Measurements from ENCODE around the gene GABBR2. TPM values are rescaled to one million over a fixed set of nuclear protein-coding genes. Genes with fewer than 3 reads are reported as not detected.
A peak's percentile ranks its signal among the peaks of the same experiment; 100 is the strongest.

Gene GABBR2
- total and polyA plus RNA-seq, 9 of the 15 experiments (the other 6 are each of a cell fraction or from before 2014, with no cell fraction given), result 0.15 to 1.9 (median 0.32) TPM

- no peaks in the 10 kb centered on the region for H3K79me2 ChIP-seq (ENCODE audit: control insufficient read depth, insufficient read depth, low read length)
- H4K20me1 ChIP-seq (replicated peaks; ENCODE audit: control insufficient read depth, insufficient read depth, low read length), result no peaks in the 10 kb centered on the region; the same call in 1 of the 2 replicates
- H3K27ac ChIP-seq (ENCODE audit: extremely low read depth, low read depth, low read length), result no peak overlapping the region
- no peak overlapping the region for H3K4me2 ChIP-seq (ENCODE audit: insufficient read depth, low read length)
- BruUV-seq (replicated peaks), result no TSS peak
- peaks cover 91% of the 10 kb centered on the region; the same call in 2 of the 3 replicates for H3K36me3 ChIP-seq (ENCODE audit: control insufficient read depth, insufficient read depth, low read length)
- ATAC-seq (no peak), DNase-seq (ENCODE audit: extremely low read depth in 1 of 4, low spot score in 3 of 4) (no peak), FAIRE-seq (no peak)
- POLR2A ChIA-PET, result interaction anchor here (0.6 kb wide), 1 partner anchor 457 kb away, joined by 4 read pairs; no protein-coding TSS in a partner anchor
- CTCF ChIA-PET (ENCODE audit: low intra/inter-chr PET ratio), result no interaction called here
- no peaks in the 10 kb centered on the region for H3K9me1 ChIP-seq (ENCODE audit: control insufficient read depth, insufficient read depth, low read length)
- no peaks in the 10 kb centered on the region for H3K4me1 ChIP-seq (replicated peaks in 1 of 2; ENCODE audit: control insufficient read depth in 2 of 2, insufficient read depth in 2 of 2, low read length in 2 of 2)
- in situ Hi-C loops (cut with MboI), result no loop called here
- 89% methylated on average over 5 of the region's 5 CpGs for WGBS (ENCODE audit: insufficient coverage, low coverage, missing lambda C conversion rate)
- H3K27me3 ChIP-seq (ENCODE audit: control insufficient read depth in 2 of 2, insufficient read depth in 2 of 2, low read length in 2 of 2), result no peaks in the 10 kb centered on the region
- H3K9me3 ChIP-seq (replicated peaks; ENCODE audit: control insufficient read depth, insufficient read depth, low read depth, low read length), result no peaks in the 10 kb centered on the region
- no peak overlapping the region for H3K4me3 ChIP-seq
- no peak overlapping the region for H2AFZ ChIP-seq (ENCODE audit: low read depth, low read length)
- peak overlapping the region in 1 of 2 experiments; percentile 61; a peak in 1 of 4 replicates for H3K9ac ChIP-seq (ENCODE audit: insufficient read depth in 1 of 2, low read depth in 2 of 2, low read length in 2 of 2)
- intact Hi-C loops (cut with micrococcal nuclease), result no loop called here
- no peak for TF ChIP-seq GABPB1 (CRISPR knock-in tag; IDR thresholded peaks at IDR 0.05)
- TF ChIP-seq ZFP1 (CRISPR knock-in tag; IDR thresholded peaks at IDR 0.05), result no peak
- TF ChIP-seq, protein P1, sequence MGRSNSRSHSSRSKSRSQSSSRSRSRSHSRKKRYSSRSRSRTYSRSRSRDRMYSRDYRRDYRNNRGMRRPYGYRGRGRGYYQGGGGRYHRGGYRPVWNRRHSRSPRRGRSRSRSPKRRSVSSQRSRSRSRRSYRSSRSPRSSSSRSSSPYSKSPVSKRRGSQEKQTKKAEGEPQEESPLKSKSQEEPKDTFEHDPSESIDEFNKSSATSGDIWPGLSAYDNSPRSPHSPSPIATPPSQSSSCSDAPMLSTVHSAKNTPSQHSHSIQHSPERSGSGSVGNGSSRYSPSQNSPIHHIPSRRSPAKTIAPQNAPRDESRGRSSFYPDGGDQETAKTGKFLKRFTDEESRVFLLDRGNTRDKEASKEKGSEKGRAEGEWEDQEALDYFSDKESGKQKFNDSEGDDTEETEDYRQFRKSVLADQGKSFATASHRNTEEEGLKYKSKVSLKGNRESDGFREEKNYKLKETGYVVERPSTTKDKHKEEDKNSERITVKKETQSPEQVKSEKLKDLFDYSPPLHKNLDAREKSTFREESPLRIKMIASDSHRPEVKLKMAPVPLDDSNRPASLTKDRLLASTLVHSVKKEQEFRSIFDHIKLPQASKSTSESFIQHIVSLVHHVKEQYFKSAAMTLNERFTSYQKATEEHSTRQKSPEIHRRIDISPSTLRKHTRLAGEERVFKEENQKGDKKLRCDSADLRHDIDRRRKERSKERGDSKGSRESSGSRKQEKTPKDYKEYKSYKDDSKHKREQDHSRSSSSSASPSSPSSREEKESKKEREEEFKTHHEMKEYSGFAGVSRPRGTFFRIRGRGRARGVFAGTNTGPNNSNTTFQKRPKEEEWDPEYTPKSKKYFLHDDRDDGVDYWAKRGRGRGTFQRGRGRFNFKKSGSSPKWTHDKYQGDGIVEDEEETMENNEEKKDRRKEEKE (IDR thresholded peaks at IDR 0.05; ENCODE audit: borderline replicate concordance in 1 of 2, control insufficient read depth in 1 of 2, low read depth in 2 of 2, low read length in 1 of 2), result no peak
- TF ChIP-seq ZBTB33 (CRISPR knock-in tag; IDR thresholded peaks at IDR 0.05), result no peak
- no peak for TF ChIP-seq ZHX1 (conservative IDR thresholded peaks at IDR 0.05; ENCODE audit: low read length)
- TF ChIP-seq, protein P2, sequence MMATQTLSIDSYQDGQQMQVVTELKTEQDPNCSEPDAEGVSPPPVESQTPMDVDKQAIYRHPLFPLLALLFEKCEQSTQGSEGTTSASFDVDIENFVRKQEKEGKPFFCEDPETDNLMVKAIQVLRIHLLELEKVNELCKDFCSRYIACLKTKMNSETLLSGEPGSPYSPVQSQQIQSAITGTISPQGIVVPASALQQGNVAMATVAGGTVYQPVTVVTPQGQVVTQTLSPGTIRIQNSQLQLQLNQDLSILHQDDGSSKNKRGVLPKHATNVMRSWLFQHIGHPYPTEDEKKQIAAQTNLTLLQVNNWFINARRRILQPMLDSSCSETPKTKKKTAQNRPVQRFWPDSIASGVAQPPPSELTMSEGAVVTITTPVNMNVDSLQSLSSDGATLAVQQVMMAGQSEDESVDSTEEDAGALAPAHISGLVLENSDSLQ (IDR thresholded peaks at IDR 0.05), result no peak
- TF ChIP-seq BRD9 (IDR thresholded peaks at IDR 0.05; ENCODE audit: low read depth, partially characterized antibody), result no peak
- TF ChIP-seq ARNT (IDR thresholded peaks at IDR 0.05), result no peak
- no peak for TF ChIP-seq ZFX (CRISPR knock-in tag; IDR thresholded peaks at IDR 0.05)
- TF ChIP-seq, protein P3, sequence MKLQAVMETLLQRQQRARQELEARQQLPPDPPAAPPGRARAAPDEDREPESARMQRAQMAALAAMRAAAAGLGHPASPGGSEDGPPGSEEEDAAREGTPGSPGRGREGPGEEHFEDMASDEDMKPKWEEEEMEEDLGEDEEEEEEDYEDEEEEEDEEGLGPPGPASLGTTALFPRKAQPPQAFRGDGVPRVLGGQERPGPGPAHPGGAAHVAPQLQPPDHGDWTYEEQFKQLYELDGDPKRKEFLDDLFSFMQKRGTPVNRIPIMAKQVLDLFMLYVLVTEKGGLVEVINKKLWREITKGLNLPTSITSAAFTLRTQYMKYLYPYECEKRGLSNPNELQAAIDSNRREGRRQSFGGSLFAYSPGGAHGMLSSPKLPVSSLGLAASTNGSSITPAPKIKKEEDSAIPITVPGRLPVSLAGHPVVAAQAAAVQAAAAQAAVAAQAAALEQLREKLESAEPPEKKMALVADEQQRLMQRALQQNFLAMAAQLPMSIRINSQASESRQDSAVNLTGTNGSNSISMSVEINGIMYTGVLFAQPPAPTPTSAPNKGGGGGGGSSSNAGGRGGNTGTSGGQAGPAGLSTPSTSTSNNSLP (IDR thresholded peaks at IDR 0.05; ENCODE audit: borderline replicate concordance, low read depth, low read length), result no peak
Measured at GRCh38 chr9:98747476-98747875, 38.7 kb upstream of the GABBR2 start.

Measured in K562 (cell line).